T-helper 22 cell (primary cell): Measurements from ENCODE around the gene VPS8.

Experiments
- DNase-seq: peaks from one replicate; pipeline ENCODE4 v3.0.0-alpha.2; 2020; ENCODE audit warnings: low read depth

The VPS8 gene, protein sequence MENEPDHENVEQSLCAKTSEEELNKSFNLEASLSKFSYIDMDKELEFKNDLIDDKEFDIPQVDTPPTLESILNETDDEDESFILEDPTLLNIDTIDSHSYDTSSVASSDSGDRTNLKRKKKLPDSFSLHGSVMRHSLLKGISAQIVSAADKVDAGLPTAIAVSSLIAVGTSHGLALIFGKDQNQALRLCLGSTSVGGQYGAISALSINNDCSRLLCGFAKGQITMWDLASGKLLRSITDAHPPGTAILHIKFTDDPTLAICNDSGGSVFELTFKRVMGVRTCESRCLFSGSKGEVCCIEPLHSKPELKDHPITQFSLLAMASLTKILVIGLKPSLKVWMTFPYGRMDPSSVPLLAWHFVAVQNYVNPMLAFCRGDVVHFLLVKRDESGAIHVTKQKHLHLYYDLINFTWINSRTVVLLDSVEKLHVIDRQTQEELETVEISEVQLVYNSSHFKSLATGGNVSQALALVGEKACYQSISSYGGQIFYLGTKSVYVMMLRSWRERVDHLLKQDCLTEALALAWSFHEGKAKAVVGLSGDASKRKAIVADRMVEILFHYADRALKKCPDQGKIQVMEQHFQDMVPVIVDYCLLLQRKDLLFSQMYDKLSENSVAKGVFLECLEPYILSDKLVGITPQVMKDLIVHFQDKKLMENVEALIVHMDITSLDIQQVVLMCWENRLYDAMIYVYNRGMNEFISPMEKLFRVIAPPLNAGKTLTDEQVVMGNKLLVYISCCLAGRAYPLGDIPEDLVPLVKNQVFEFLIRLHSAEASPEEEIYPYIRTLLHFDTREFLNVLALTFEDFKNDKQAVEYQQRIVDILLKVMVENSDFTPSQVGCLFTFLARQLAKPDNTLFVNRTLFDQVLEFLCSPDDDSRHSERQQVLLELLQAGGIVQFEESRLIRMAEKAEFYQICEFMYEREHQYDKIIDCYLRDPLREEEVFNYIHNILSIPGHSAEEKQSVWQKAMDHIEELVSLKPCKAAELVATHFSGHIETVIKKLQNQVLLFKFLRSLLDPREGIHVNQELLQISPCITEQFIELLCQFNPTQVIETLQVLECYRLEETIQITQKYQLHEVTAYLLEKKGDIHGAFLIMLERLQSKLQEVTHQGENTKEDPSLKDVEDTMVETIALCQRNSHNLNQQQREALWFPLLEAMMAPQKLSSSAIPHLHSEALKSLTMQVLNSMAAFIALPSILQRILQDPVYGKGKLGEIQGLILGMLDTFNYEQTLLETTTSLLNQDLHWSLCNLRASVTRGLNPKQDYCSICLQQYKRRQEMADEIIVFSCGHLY (N-terminal part only)

DNA sequence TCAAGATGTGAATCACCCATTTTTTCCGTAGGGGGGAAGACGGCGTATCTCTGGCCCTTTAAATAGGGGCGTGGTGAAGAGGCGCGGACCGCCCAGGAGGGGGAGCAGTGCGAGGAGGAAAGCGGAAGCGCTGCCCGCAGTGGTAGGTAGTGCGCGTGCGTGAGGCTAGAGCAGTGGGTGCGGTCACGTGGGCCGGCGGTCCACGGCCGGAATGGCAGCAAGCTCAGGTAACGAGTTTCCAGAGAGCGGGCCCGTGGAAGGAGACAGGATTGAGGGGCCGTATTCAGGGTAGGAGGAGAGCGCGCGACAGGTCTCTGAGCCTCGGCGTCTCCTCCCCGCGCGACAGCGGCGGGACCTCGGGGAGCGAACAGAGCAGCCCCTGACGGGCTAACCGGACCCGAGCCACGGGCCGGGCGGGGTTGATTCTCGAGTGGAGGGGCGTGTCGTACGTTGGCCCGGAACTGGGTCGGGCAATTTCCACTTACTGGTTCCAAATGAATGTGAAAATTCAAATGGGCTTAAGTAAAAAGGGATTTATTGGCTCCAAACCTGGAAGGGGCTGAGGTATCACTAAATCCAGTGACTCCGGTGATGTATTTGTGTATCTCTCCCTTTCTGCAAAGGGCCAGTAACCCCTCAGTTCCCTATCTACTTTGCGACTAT is at the start of gene VPS8:
VPS8 (plus strand) TSS at position 168 of the 663 bp plus-strand sequence. CDS start 12,467 bp downstream, outside the sequence.
- DNase-seq, result peak; percentile 93

DNA sequence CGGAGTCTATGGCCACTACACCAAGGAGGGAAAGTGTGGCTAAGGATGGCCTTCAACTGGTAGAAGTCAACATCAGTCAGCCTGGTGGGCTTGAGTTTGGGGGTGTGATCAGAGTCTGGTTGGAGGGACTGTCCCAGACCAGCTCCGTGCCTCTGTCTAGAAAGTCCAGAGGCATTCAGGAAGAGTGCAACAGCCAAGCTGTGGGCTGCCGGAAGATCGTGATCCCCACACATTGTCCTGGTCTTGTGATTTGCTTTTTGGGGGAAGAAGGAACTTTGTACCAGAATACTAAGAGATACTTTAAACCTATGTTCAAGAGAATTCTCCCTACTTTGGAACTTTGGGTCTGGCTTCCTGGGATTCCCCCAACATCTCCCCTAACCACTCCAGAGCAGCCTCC is 47.8 kb upstream of the VPS8 start:
- DNase-seq, result no peak

DNA sequence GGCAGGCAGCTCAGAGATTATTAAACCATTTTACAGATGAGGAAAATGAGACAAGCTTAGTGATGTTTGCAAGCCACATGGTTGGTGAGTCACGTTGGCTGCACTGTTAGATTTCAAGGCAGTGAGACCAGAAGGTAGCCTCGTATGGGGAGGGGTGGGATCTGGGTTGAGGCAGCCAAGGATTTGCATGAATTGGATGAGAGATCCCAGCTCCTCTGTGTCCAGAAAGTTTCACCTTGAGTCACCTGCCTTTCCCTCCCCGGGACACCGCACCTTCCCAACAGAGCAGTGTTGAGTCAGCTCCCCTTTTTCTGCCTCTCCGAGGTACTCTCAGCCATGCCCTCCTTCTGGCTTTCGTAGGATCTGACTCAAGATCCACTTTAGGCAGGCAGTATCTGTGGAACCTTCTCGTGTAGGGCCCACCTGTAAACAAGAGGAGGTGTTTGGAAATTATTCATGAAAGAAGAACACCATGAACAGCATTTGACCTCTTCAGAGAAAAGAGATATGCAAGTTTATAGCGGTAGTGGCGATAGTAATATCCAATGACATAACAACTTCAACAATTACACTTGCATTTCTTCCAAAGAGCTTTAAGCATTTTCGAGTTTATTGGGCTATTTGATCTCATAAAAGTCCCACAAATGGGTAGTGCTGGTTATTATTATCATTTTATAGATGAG is 46.8 kb upstream of the VPS8 start:
- DNase-seq, result no peak

DNA sequence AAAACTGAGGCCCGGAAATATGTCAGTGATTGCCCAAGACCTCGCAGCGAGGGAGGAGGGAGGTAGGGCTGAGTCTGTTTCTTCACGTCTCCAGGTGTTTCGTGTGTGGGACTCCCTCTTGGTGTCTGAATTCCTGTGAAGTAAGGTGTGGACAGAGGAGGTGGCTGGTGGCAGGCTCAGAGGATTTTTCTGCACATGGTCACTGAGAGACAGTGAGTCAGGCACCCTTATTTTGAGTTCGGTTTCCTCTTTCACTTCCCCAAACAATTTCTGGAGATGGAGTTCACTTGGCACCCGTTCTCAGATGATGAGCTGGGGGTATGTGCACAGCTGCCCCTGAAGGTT is 46.3 kb upstream of the VPS8 start:
- no peak for DNase-seq

DNA sequence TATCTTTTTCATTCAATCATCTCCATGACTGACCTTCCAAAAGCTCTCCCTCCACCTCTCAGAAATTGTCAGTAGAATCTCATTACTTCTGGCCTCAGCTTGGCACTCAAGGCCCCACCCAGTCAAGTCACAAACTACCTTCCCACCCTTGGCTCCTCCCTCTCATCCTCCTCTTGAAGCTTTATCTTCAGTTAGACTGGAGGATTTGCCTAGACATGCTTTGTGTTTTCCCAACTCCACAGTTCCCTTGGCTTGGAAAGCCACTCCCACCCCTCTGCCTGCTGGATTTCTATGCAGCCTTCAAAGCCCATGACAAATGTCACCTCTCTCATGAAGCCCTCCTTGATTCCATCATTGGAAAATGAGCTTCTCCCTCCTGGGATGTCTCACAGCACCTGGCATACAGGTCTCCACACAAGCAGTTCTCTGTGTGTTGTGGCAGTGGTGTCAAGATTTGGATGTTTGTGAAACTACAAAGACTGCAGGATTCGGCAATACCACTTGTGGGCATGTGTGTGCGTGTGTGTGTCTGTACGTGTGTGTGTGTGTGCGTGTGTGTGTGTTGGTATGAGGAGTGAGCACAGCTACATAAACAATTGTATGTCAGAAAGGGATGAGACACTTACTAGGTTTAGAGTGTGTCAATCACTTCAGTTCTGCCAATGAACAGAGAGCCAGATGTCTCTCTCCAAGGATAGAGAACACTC is 45.3 kb upstream of the VPS8 start:
- DNase-seq, result no peak

DNA sequence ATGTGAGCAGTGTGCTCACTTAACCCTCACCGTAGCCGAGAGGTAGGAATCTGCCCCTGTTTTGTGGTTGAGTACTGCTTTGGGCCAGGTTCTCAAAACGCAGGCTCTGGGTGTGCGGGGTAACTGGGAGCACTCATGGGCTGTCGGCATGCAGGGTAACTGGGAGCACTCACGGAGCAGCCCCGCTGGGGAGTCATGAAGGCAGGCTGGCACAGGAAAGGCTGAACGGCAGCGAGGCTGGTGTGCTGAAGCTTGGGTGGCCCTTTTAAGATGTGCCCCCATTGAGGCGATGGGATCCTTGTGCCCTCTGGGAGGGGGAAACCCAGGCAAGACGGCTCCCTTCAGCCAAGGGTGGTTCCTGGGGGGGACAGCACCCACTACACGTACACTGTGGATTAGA is 44.6 kb upstream of the VPS8 start:
- no peak for DNase-seq

DNA sequence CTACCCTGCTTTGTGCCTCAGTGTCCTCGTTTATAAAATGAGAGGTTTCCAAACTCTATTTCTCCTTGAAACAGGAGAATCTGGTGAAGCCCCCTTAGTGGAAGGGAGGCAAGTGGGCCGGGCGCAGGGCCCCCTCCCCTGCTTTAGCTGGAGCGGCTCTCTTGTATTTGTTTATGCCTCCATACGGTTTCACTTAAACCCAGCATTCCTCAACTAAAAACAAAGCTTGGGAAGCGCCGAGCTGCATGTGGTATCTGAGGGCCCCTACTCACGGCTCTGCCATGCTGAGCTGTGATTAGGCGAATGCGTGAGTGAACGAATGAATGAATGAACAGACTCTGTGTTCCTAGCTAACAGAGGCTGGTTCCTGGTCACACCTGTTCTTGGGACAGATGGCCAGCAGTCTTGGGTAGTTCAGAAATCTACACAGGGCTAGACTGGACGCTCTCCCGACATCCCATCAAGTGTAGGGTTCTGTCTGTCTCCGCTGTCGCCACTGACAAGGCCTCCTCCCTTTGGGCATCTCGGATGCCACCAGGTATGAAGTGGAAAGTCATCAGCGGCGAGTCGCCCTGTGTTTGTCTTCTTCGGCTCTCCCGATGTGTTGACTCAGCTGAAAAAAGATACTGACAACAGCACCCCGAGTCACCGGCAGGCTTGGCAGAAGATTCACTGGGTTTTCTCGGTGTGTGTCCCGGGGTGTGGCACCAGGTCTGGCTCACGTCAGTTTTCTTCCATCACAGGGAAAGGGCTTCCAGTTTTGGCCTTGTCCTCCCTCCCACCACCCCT is 42.4 kb upstream of the VPS8 start:
- DNase-seq, result no peak

DNA sequence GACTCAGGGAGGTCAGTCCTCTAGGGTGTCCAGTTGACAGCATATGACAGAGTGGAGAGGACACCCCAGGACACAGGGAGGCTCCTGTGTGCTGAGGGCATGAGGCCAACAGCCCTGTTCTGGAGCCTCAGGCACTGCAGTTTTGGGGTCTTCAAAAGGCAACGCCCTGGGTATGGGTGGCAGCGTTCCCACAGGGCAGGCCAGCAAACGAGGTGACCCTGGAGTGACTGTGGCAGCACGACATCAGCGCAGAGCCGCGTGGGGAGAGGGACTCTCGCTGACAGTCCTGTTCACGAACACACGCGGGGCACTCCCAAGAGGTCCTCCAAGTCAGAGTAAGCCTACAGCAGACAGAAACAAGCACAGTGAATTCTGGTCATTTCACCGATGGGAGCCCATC is 41.4 kb upstream of the VPS8 start:
- DNase-seq, result no peak

DNA sequence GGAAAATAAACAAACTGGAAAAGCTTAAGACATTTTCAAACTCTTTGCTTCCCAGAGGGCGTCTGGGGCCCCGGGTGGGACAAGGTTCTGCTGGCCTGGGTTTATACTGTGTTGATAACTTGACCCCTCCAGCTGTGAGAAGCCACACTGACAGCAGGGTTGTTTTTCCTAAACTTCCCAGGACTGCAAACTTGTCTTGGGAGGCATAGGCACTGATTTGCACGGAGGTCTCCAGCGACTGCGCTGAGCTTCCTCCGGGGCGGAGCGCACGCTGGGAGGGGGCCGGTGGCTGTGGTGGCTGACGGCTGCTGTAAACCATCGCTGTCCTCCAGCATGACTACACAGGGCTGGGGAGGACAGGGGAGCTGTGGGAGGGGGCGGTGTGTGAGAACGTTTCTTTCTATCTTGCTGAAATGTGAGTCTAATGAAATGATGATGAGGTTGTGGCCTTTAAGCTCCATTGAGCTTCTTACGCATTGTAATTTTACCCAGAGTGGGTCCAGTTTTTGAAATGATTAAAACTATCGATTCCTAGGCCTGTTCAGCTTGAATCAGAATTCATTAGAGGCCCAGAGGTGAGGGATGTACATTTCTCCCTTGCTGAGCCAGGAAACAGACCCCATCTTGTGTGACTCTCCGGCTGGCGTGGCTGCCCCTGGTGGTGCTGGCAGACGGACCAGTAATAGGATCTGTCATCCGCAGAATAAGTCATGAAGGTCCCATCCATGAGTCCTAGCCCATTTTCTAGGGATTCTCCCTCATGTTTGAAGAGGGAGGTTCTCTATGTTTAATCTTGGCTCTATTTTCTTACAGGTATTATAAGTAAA is 40.5 kb upstream of the VPS8 start:
- no peak for DNase-seq

DNA sequence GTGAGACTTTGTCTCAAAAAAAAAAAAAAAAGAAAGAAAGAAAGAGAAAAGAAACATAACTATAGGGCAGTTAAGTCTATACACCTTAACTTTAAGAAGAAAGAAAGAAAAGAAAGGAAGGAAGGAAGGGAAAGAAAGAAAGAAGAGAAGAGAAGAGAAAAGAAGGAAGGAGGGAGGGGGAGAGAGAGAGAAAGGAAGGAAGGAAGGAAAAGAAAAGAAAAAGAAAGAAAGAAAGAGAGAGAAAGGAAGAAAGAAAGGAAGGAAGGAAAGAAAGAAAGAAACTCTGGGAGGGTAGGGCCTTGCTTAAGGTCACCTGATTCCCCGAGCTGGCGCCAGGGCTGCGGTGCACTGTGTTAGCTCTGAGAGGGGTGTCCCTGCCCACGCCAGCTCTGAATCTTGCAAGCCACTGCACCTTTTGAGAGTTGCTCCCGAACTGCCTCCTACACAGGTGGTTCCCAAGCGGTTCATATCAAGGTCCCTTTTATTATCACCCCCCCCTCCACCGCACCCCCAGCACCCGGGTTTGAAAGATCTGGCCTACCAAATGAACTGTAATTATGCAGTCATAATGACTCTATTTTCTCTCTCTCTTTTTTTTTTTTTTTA is 39.2 kb upstream of the VPS8 start:
- no peak for DNase-seq

DNA sequence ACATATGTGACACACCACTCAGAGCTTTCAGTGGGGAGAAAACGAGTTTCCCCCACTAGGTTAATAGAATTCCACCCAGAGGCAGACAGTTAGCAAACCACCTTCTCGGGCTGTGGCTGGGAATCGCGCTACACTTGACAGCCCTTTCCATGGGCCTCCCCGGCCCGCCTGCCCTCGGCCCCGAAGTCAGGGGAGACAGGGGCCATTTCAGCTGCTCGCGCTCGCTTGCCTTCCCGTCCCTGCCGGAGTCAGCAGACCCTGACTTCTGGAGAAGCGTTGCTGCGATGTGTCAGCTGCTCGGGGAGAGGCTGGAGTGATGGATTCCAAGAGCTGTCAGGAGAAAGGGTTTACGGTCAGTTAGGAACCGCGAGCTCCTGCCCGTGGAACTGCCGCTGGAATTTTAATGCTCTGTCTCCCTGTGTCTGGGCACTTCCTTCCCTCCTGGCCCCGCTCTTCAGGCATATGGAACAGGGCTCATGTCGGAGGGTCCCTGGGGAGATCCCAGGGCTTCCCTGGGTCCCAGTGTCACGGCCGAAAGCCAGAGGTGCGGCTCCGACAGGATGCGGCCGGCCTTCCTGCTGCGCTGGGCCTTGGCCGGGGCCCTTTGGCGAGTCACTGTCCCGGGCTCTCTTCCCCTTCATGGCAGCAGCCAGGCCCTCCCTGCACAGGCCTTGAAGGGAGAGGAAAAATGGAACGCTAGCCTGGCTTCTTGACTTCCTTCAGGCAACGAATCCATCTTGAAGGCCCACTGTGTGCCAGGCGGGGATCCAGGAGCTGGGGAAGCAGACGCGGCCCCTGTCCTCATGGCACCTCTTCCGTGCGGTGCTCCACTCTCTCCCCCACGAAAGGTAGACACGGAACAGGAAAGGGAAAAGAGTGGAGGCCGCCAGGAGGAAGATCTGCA is 38.4 kb upstream of the VPS8 start:
- DNase-seq, result no peak

DNA sequence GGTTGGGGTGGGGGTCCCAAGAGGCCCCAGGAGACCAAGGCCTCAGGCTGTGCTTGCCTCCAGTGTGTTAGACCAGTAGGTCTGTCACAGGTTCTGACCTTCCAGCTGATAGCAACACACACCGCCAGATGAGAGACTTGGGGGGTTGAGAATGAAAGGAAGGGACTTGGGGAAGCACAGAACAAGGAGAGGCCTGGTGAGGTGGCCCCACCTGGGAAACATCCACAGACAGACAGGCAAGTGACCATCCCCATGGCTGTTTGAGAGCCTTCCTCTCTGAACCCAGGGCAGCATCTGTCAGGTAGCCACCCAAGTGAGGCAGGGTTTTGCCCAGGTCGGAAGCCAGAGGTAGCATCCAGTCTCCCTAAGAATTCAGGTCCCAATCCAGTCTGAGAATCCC is 35.0 kb upstream of the VPS8 start:
- no peak for DNase-seq

DNA sequence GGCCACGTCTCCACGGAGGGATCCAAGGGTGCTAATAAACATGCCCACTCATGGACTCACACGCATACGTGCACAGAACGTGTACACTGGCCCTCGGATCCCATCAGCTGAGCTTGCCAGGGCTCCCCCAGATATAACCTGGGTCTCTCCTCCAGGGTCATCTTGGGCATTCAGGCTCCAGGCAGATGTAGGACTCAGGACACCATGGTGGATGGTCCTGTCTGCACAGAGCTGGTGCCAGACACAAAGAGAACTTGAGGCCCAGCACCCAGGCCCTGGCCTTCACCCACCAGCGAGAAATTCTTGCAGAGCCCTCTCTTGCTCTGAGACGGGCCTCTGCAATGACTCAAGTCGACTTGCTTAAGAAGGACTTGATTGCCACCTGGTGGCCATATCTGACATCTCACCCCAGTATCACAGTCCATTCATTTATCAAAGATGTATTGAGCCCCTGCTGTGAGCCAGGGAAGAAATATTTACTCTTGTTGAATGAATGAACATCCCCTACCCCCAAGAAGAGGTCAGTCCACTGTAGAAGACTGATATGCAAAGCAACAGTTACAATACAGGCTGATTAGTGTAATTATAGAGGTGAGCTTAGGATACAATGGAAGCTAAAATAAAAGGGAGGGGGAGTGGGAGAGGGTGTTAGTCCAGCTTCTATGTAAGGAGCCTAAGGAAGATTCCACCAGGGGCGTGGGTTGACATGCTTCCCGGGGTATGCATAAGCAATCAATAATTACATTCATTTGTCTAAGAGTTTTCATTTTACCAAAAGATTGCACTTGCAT is 34.2 kb upstream of the VPS8 start:
- peak; percentile 56 for DNase-seq

DNA sequence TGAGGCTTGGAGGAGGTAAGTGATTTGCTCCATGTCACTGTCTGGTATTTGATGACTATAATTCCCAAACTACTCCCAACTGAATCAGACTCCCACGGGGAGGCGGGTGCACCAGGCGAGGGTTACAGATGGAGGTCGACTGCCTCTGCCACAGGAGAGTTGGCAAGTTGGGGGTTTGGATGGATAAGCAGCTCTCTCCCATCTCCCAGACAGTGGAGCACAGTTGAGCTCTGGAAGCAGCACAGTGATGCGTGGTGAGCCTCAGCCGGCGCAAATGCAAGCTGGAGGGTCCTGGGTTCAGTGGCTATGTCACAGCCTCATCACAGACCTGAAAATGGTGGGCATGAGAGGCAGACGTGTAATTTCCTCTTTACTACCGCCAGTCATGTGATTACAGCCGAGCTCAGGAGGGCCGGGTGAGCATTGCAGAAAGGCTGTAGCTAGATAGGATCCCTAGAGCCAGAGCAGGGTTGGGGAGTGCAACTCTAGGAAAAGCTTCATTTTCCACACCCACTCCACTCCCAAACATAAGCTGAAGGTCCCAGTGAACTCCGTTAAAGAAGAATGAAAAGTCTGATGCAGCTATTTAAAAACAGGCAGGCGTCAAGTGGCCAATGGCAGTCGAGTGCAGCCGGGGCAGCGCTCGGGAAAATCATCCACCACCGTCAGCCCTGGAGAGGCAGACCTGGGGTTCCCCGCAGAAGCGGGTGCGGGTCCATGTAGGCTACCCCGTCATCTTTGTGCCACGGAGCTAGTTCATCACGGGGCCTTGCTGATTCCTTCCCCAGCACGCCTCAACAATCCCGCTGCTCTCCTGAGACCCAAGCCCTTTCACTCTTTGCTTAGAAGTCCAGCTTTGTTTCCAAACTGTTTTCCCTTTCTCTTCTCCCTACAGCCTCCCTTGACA is 33.3 kb upstream of the VPS8 start:
- no peak for DNase-seq

DNA sequence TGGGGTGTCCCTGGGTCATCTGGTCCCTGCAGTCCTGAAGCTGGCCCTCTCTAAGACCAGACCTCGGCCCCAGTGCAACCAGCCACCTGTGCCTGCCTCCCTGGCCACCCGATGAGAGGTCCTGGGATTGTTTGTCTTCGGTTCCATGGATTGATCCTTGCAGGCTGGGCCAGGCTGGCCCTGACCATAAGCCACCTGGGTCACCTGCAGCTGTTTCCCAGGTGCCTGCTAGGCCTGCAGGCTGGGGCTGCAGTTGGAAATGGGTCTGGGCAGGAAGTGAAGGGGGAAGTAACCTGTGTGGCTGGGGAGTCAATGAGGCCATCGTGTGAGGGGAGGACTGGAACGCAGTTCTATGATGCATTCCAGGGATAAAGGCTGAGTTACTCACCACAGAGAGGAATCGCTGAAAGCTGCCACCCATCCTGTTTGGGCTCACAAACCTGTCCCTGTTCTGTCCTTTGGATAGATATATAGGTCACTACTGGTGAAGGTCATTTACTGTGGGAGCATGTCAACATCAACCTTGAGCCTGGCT is 30.9 kb upstream of the VPS8 start:
- no peak for DNase-seq
